K562 (cell line): ENCODE measurements around the gene PCSK6. TPM values are rescaled to one million over a fixed set of nuclear protein-coding genes. Genes with fewer than 3 reads are reported as not detected.

Source experiments
- ATAC-seq: fragments of 200-7000 bp; cut with Tn5 transposase; 3 replicates; pipeline ENCODE4 v1.9.1; 2020; ENCODE audit warnings: moderate library complexity
- BruUV-seq: library from RNA; stranded (reverse); fragments of 400-500 nt; replicated peaks from 2 replicates; lab custom pipeline; 2021; lab: Mats Ljungman, UMichigan
- CTCF ChIA-PET: fragments of 300-600 bp; formaldehyde crosslinking; extraction: SDS; loops from one replicate; lab custom pipeline; 2021; ENCODE audit warnings: low intra/inter-chr PET ratio; lab: Yijun Ruan, JAX
- POLR2A ChIA-PET: fragments of 300-600, 350-650 bp; sonication (Branson Sonifier 250); formaldehyde crosslinking; extraction: SDS; loops from one replicate; lab custom pipeline; 2021; ENCODE audit warnings: antibody characterized with exemption, inconsistent platforms; lab: Yijun Ruan, JAX
- DNase-seq, 4 experiments: peaks; one replicate each; pipeline versions ENCODE4 v3.0.0 to v3.0.0-alpha.2; 2011 to 2018; ENCODE audit warnings: low spot score in 3 of 4, mixed read lengths in 3 of 4; ENCODE audit errors: extremely low read depth in 1 of 4
- FAIRE-seq: peaks from 2 replicates; lab custom pipeline; 2011; peaks lifted over from hg19 to GRCh38; lab: Jason Lieb, UNC
- H2AFZ ChIP-seq: 2 replicates; pipeline ENCODE4 v1.6.0; 2011; ENCODE audit warnings: low read depth, low read length, control low read depth, inconsistent platforms
- H3K27ac ChIP-seq: fragments of 200-600 bp; 3 replicates; pipeline ENCODE4 v1.8.0; 2011; ENCODE audit warnings: low read depth, mild to moderate bottlenecking, control low read depth, inconsistent platforms, low read length, moderate library complexity, mixed read lengths; ENCODE audit errors: extremely low read depth
- H3K27me3 ChIP-seq, 2 experiments: fragments of 300-600 bp in 1 of 2; 2 replicates in 1 of 2; 3 replicates in 1 of 2; pipeline versions ENCODE4 v1.6.0 to v1.8.0; 2011; ENCODE audit warnings: inconsistent platforms in 2 of 2, low read length in 2 of 2, mild to moderate bottlenecking in 1 of 2, mixed read lengths in 1 of 2, moderate library complexity in 1 of 2; ENCODE audit not compliant: control insufficient read depth in 2 of 2, insufficient read depth in 2 of 2
- H3K36me3 ChIP-seq: fragments of 300-600 bp; 3 replicates; pipeline ENCODE4 v1.8.0; 2011; ENCODE audit warnings: mild to moderate bottlenecking, low read length, inconsistent platforms; ENCODE audit not compliant: control insufficient read depth, insufficient read depth
- H3K4me1 ChIP-seq, 2 experiments: fragments of 200-600 bp in 1 of 2; replicated peaks in 1 of 2; 2 replicates in 1 of 2; 3 replicates in 1 of 2; pipeline versions ENCODE4 v1.5.1 to v1.8.0; 2011; ENCODE audit warnings: inconsistent platforms in 2 of 2, low read length in 2 of 2, mild to moderate bottlenecking in 1 of 2, mixed read lengths in 1 of 2, moderate library complexity in 1 of 2; ENCODE audit not compliant: control insufficient read depth in 2 of 2, insufficient read depth in 2 of 2
- H3K4me2 ChIP-seq: 2 replicates; pipeline ENCODE4 v1.6.1; 2011; ENCODE audit warnings: low read length, control low read depth, inconsistent platforms, mixed read lengths; ENCODE audit not compliant: insufficient read depth
- H3K4me3 ChIP-seq: fragments of 200-600 bp; sonication (generic), shearing (Covaris generic); 2 replicates; pipeline ENCODE4 v1.5.1; 2016; ENCODE audit warnings: control low read depth, inconsistent platforms
- H3K79me2 ChIP-seq: fragments of 200-600 bp; 3 replicates; pipeline ENCODE4 v1.8.0; 2011; ENCODE audit warnings: low read length, inconsistent platforms; ENCODE audit not compliant: control insufficient read depth, insufficient read depth
- H3K9ac ChIP-seq, 2 experiments: 2 replicates each; pipeline versions ENCODE4 v1.6.0 to v1.6.1; 2011; ENCODE audit warnings: low read depth in 2 of 2, low read length in 2 of 2, control low read depth in 1 of 2, inconsistent platforms in 1 of 2, mild to moderate bottlenecking in 1 of 2, mixed read lengths in 1 of 2; ENCODE audit not compliant: insufficient read depth in 1 of 2
- H3K9me1 ChIP-seq: one replicate; pipeline ENCODE4 v1.6.0; 2011; ENCODE audit warnings: inconsistent platforms, mild to moderate bottlenecking, low read length, moderate library complexity; ENCODE audit not compliant: control insufficient read depth, insufficient read depth
- H3K9me3 ChIP-seq: replicated peaks from 2 replicates; pipeline ENCODE4 v1.5.1; 2011; ENCODE audit warnings: low read depth, low read length, inconsistent platforms; ENCODE audit not compliant: control insufficient read depth, insufficient read depth
- H4K20me1 ChIP-seq: replicated peaks from 2 replicates; pipeline ENCODE4 v1.6.1; 2011; ENCODE audit warnings: low read length, inconsistent platforms, mixed read lengths; ENCODE audit not compliant: control insufficient read depth, insufficient read depth
- AFF1 ChIP-seq, 2 experiments: fragments of 450-650 bp; IDR thresholded peaks; 2 replicates each; pipeline ENCODE4 v1.6.1; 2018; ENCODE audit warnings: mild to moderate bottlenecking in 2 of 2, low read depth in 1 of 2; ENCODE audit not compliant: partially characterized antibody in 2 of 2
- EGR1 ChIP-seq: fragments of 450-650 bp; conservative IDR thresholded peaks from 2 replicates; pipeline ENCODE4 v1.6.1; 2017; ENCODE audit warnings: mild to moderate bottlenecking
- FOXK2 ChIP-seq, 2 experiments: fragments of 450-650 bp; IDR thresholded peaks in 1 of 2; conservative IDR thresholded peaks in 1 of 2; 2 replicates each; pipeline ENCODE4 v1.6.1; 2016; ENCODE audit warnings: low read depth in 2 of 2, mild to moderate bottlenecking in 1 of 2
- PTRF ChIP-seq: fragments of 450-650 bp; IDR thresholded peaks from 2 replicates; pipeline ENCODE4 v1.6.1; 2016; ENCODE audit warnings: mild to moderate bottlenecking, missing genetic modification characterization, missing compliant biosample characterization
- WGBS: fragments of 100-300 bp; shearing (Covaris generic); methylation state at CpG from one replicate; pipeline ENCODE4 v1.1.6; 2016; ENCODE audit warnings: low coverage, mixed read lengths; ENCODE audit not compliant: insufficient coverage; ENCODE audit errors: missing lambda C conversion rate; 5-methylcytosine and 5-hydroxymethylcytosine counted together
- in situ Hi-C: fragments of 300-500 bp; cut with MboI; formaldehyde crosslinking; loops from 4 replicates; pipeline ENCODE4 v1.15.0; 2018; ENCODE audit warnings: inconsistent platforms, mixed read lengths
- intact Hi-C: fragments of 100-400 bp; cut with micrococcal nuclease; formaldehyde crosslinking; loops from 2 replicates; pipeline ENCODE4 v1.14.2; 2022
- polyA plus RNA-seq, 8 experiments: library from polyadenylated mRNA; depleted of rRNA in 4 of 8; stranded (reverse) in 5 of 8; unstranded in 3 of 8; fragments of >200 nt; fragmentation: Nextera tagmentation in 2 of 8; fragmentation: Illumina TruSeq in 1 of 8; extraction: Ambion mirVana in 2 of 8; extraction: Trizol in 1 of 8; gene quantifications; 2 replicates each; pipeline versions ENCODE4 v1.2.1 to v1.2.3, GENCODE V29; 2011 to 2014; ENCODE audit warnings: inconsistent platforms in 1 of 8, missing spikeins in 1 of 8
- total RNA-seq, 7 experiments: library from RNA; depleted of rRNA in 6 of 7; stranded (reverse); fragments of >200 nt in 6 of 7; fragmentation: Illumina TruSeq in 2 of 7; extraction: Trizol in 2 of 7; gene quantifications; 2 replicates each; pipeline versions ENCODE4 v1.2.1 to v1.2.3, GENCODE V29; 2011 to 2021; ENCODE audit warnings: low replicate concordance in 1 of 7

Gene PCSK6
- total and polyA plus RNA-seq, 9 of the 15 experiments (the other 6 are each of a cell fraction or from before 2014, with no cell fraction given) = 2.2 to 32.6 (median 14.5) TPM

- Histone ChIP-seq H3K9me1 (no peaks in the 10 kb centered on the region), H3K27ac (no peak overlapping the region), H4K20me1 (no peaks in the 10 kb centered on the region; the same call in none of the 2 replicates), H3K9ac (no peak overlapping the region), H3K4me2 (no peak overlapping the region), H3K4me3 (no peak overlapping the region), H2AFZ (no peak overlapping the region), H3K79me2 (no peaks in the 10 kb centered on the region), H3K4me1 (no peaks in the 10 kb centered on the region; a peak in 1 of 5 replicates), H3K9me3 (no peaks in the 10 kb centered on the region), H3K36me3 (no peaks in the 10 kb centered on the region), H3K27me3 (peaks cover 0 to 48% of the 10 kb centered on the region in 2 experiments; a peak in 4 of 5 replicates)
- in situ Hi-C loops (loop anchor here (10.0 kb wide), 1 partner anchor 189 kb away; no protein-coding TSS in a partner anchor), intact Hi-C loops (no loop called here)
- FAIRE-seq (no peak), DNase-seq (no peak), ATAC-seq (no peak; the same call in 2 of the 3 replicates)
- no TSS peak for BruUV-seq
- 39% methylated on average over 3 of the region's 8 CpGs for WGBS
- CTCF ChIA-PET = no interaction called here
- TF ChIP-seq FOXK2 (conservative IDR thresholded peaks at IDR 0.05 in 1 of 2, IDR thresholded peaks at IDR 0.05 in 1 of 2; ENCODE audit: low read depth in 2 of 2) = no peak
- 0 out of 2 replicates have a peak, but pooled peaks have one; percentile 42 for TF ChIP-seq EGR1
- no peak for TF ChIP-seq PTRF (tag)
- POLR2A ChIA-PET = interaction anchor here (1.3 kb wide), 1 partner anchor 14 kb away, joined by 4 read pairs; no protein-coding TSS in a partner anchor
Observed at GRCh38 chr15:101305820-101306255, 183.7 kb downstream of the PCSK6 start.

- no peak for FAIRE-seq
- no peak for DNase-seq
- H3K9me1 ChIP-seq = no peaks in the 10 kb centered on the region
- no peak for TF ChIP-seq AFF1 (IDR thresholded peaks at IDR 0.05; ENCODE audit: low read depth in 1 of 2, partially characterized antibody in 2 of 2)
- in situ Hi-C loops = loop anchor here (10.0 kb wide), 1 partner anchor 191 kb away; no protein-coding TSS in a partner anchor
- ChIA-PET CTCF (no interaction called here), POLR2A (interaction anchor here (0.6 to 2.7 kb wide), 4 partner anchors 9 to 170 kb away, joined by 3 to 13 read pairs (median 4); partner anchors contain the start of gene SNRPA1)
- no peaks in the 10 kb centered on the region; the same call in none of the 2 replicates for H4K20me1 ChIP-seq
- H3K27me3 ChIP-seq = peaks cover 0 to 27% of the 10 kb centered on the region in 2 experiments; a peak in 4 of 5 replicates
- no peak for ATAC-seq
- no peak overlapping the region for H3K4me3 ChIP-seq
- no peak overlapping the region for H3K4me2 ChIP-seq
- H3K79me2 ChIP-seq = no peaks in the 10 kb centered on the region
- H3K9ac ChIP-seq = no peak overlapping the region
- WGBS = 38% methylated on average over 4 of the region's 4 CpGs
- no peaks in the 10 kb centered on the region for H3K4me1 ChIP-seq
- H3K36me3 ChIP-seq = no peaks in the 10 kb centered on the region
- BruUV-seq = no TSS peak
- no peak overlapping the region for H2AFZ ChIP-seq
- intact Hi-C loops = no loop called here
- H3K27ac ChIP-seq = no peak overlapping the region
- no peaks in the 10 kb centered on the region for H3K9me3 ChIP-seq
Observed at GRCh38 chr15:101303408-101303807, 186.1 kb downstream of the PCSK6 start.
